ENCODE results near the gene ZNF384. TPM values are rescaled to one million over a fixed set of nuclear protein-coding genes. Genes with fewer than 3 reads are reported as not detected.

The ZNF384 gene
- polyA plus RNA-seq, 1 experiment: 57.0 TPM

DNA sequence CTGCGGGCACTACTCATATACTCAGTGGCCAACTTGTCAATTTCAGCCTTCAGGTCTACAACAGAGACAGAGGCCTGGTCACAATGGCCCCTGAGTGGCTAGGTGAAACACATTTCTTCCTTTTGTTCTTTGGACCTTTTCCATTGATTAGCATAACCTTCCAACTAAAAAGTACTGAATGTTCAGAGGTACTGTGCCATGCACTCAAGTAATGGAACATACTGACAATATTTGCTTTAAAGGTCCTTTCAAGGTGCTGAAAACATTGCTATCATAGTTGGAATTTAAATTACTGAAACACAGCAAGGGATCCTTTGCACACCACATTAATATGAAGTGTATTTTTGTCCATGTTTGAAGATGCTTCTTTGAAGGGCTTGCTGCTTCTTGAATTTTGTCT lies 35.8 kb downstream of the ZNF384 start:
- TF ChIP-seq, protein P1, sequence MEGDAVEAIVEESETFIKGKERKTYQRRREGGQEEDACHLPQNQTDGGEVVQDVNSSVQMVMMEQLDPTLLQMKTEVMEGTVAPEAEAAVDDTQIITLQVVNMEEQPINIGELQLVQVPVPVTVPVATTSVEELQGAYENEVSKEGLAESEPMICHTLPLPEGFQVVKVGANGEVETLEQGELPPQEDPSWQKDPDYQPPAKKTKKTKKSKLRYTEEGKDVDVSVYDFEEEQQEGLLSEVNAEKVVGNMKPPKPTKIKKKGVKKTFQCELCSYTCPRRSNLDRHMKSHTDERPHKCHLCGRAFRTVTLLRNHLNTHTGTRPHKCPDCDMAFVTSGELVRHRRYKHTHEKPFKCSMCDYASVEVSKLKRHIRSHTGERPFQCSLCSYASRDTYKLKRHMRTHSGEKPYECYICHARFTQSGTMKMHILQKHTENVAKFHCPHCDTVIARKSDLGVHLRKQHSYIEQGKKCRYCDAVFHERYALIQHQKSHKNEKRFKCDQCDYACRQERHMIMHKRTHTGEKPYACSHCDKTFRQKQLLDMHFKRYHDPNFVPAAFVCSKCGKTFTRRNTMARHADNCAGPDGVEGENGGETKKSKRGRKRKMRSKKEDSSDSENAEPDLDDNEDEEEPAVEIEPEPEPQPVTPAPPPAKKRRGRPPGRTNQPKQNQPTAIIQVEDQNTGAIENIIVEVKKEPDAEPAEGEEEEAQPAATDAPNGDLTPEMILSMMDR (IDR thresholded peaks at IDR 0.05; ENCODE audit: insufficient read depth, low read depth, low read length): no peak
- Histone ChIP-seq H3K4me3 (ENCODE audit: low read depth, low read length) (no peak overlapping the region), H3K27me3 (ENCODE audit: control insufficient read depth, insufficient read depth, low read length) (no peaks in the 10 kb centered on the region), H3K36me3 (ENCODE audit: control insufficient read depth, insufficient read depth, low read length) (peaks cover 27% of the 10 kb centered on the region)
- DNase-seq (ENCODE audit: low read depth): no peak
- CTCF ChIA-PET: interaction anchor here (1.2 kb wide), 1 partner anchor 33 kb away, joined by 3 read pairs; no protein-coding TSS in a partner anchor
- POLR2A ChIA-PET: no interaction called here

DNA sequence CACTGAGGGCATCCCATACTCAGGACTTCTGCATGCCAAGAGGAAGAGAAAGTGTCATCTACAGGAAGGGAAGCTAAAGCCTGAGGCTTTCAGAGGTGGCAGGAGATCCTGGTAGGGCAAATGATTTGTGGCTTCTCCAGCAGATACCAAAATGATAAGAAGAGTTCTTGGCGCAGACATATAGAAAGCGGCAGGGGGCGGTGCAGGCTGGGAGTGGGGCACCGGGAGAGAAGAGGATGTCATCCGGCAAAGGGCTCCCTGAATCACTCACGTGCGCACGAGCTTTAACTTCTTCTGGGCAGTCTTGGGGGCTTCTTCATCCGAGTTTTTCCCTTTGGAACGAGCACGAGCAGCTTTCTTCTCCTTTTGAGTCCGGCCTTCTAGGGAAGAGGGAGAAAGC lies 36.8 kb downstream of the ZNF384 start:
- ChIA-PET CTCF (interaction anchor here (0.8 kb wide), 1 partner anchor 33 kb away, joined by 4 read pairs; no protein-coding TSS in a partner anchor), POLR2A (no interaction called here)
- Histone ChIP-seq H3K4me3 (ENCODE audit: low read depth, low read length) (no peak overlapping the region), H3K27me3 (ENCODE audit: control insufficient read depth, insufficient read depth, low read length) (no peaks in the 10 kb centered on the region), H3K36me3 (ENCODE audit: control insufficient read depth, insufficient read depth, low read length) (peaks cover 32% of the 10 kb centered on the region)
- TF ChIP-seq, protein P1 (IDR thresholded peaks at IDR 0.05; ENCODE audit: insufficient read depth, low read depth, low read length): no peak
- DNase-seq (ENCODE audit: low read depth): no peak

DNA sequence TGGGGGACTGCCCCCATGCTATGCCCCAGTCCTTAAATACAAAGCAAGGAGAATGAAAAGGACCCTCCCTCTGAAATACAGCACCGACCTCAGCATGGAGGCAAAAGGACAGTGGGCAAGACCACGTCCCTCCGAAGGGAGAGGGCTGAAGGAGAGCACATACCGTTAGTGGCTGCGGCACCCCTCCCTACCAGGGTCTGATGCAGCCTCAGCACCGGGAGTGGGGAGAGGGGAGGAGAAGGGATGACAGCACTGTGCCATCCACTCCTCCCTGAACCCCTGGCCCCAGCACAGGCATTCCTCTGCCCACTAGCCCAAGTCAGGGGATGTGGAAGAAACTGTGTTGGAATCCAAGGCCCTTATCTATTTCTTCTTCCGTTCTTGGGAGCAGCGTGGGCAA lies 38.3 kb downstream of the ZNF384 start:
- peaks cover 30% of the 10 kb centered on the region for H3K36me3 ChIP-seq (ENCODE audit: control insufficient read depth, insufficient read depth, low read length)
- CTCF ChIA-PET: no interaction called here
- POLR2A ChIA-PET: no interaction called here
- H3K4me3 ChIP-seq (ENCODE audit: low read depth, low read length): no peak overlapping the region
- H3K27me3 ChIP-seq (ENCODE audit: control insufficient read depth, insufficient read depth, low read length): no peaks in the 10 kb centered on the region
- TF ChIP-seq, protein P1 (IDR thresholded peaks at IDR 0.05; ENCODE audit: insufficient read depth, low read depth, low read length): no peak
- no peak for DNase-seq (ENCODE audit: low read depth)

DNA sequence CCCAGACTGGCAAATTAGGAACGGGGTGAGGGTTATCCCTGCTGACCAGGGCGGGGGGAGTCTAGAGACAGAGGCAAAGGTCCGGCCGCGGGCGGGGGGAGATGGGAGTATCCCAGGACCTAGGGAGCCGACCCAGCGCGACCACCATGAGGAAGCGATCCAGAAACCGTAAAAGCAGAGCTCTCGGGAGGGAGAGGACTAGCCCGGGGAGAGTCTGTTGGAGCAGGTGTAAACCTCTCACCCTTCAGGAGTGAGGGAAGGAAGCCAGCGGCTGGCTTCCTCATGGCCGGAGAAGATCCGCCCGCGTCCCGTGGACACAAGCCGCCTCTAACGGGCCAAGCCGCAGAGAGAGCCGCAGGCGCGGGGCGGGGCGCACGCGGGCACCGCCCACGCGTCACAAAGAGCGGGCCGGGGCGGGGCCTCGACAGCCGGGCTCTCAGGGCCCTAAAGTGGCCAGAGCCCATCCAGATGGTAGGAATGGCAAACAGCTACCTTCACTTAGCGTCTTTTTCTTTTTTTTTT lies 42.0 kb downstream of the ZNF384 start, which contains the start of gene ACRBP:
TSS of gene ACRBP (minus strand) at position 350 of the 522 bp plus-strand sequence. CDS start at position 284, 66 bp downstream.
- no peaks in the 10 kb centered on the region for H3K27me3 ChIP-seq (ENCODE audit: control insufficient read depth, insufficient read depth, low read length)
- POLR2A ChIA-PET: no interaction called here
- peaks cover 14% of the 10 kb centered on the region for H3K36me3 ChIP-seq (ENCODE audit: control insufficient read depth, insufficient read depth, low read length)
- peak; percentile 7 for DNase-seq (ENCODE audit: low read depth)
- CTCF ChIA-PET: interaction anchor here (1.3 kb wide), 1 partner anchor 39 kb away, joined by 3 read pairs; no protein-coding TSS in a partner anchor
- H3K4me3 ChIP-seq (ENCODE audit: low read depth, low read length): peak within 1 kb of the TSS; percentile 7
- TF ChIP-seq, protein P1 (IDR thresholded peaks at IDR 0.05; ENCODE audit: insufficient read depth, low read depth, low read length): no peak

DNA sequence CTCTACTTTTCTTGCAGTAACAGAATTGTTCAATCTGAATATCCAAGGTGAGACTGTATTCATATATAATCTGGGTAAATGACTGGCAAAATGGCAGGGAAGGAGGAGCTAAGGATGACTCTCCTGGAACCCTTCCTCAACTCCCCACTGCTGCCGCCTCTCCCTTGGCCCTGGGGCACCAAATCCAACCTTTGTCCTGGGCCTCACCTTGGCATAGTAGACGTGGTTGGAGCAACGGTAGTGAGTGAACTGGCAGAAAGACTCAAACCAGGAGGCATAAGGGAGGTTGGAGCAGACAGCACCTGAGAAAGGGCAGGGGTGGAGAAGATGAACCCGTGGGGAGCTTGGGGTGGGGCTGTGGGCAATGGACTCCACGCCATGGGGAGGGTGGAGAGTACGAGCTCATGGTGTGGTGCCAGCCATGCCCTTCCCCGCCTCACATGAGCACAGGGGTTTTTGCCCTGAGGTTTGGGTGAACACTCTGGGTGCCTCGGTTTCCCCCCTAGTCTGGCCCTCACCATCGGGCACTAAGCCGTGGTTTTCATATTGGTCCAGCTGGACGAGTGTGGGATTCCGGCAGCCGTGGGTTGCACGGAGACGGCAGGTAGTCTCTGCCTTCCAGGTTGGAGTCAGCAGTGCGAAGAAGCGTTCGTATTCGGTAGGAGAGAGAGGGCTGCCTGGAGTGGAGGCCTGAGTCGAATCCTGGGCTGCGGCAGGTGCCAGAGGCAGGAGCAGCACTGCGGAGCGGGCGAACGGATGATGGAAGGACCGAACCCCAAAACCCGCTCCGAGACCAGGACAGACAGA lies 42.7 kb downstream of the ZNF384 start:
- no peaks in the 10 kb centered on the region for H3K27me3 ChIP-seq (ENCODE audit: control insufficient read depth, insufficient read depth, low read length)
- H3K4me3 ChIP-seq (ENCODE audit: low read depth, low read length): no peak overlapping the region
- TF ChIP-seq, protein P1 (IDR thresholded peaks at IDR 0.05; ENCODE audit: insufficient read depth, low read depth, low read length): no peak
- no peak for DNase-seq (ENCODE audit: low read depth)
- CTCF ChIA-PET: interaction anchor here (1.3 to 2.4 kb wide), 2 partner anchors 25 to 40 kb away, joined by 3 to 4 read pairs; no protein-coding TSS in a partner anchor
- H3K36me3 ChIP-seq (ENCODE audit: control insufficient read depth, insufficient read depth, low read length): peaks cover 11% of the 10 kb centered on the region
- POLR2A ChIA-PET: no interaction called here
